ENCODE measurements around the gene HMGN3. TPM values are rescaled to one million over a fixed set of nuclear protein-coding genes. Genes with fewer than 3 reads are reported as not detected.

Gene HMGN3
- total RNA-seq, 1 experiment from 2014 or later: 183 TPM

DNA sequence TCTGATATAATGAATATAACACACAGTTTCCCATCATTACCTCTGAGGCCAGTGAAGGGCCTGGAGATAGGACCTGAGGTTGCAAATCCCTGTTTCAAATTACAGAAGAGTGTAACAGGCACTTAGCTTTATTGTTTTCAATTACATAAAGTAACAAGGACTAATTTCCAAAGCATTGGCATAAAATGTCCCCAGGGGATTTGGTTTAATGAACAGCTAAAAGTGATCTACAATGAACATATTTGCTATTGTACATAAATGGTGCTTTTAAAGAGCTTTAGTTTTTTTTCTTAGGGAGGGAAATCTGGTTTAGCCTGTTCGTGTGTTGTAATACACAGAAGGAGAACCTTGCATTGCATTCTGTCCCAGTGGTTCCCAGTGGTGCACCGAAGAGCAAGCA, 54.4 kb downstream of the HMGN3 start:
- peaks cover 6% of the 10 kb centered on the region in 2 experiments; a peak in 3 of 5 replicates for H3K9me3 Mint-ChIP-seq
- no peak overlapping the region for H4K91ac ChIP-seq (ENCODE audit: insufficient read length, low read depth, low read length)
- H3K4me1 ChIP-seq (ENCODE audit: insufficient read depth, low read length): no peaks in the 10 kb centered on the region
- H2BK20ac ChIP-seq (ENCODE audit: low read depth, low read length, poor library complexity, severe bottlenecking): no peak overlapping the region
- H3K27me3 Mint-ChIP-seq (ENCODE audit: low read depth): no peaks in the 10 kb centered on the region; the same call in 1 of the 2 replicates
- TF ChIP-seq, protein P1, sequence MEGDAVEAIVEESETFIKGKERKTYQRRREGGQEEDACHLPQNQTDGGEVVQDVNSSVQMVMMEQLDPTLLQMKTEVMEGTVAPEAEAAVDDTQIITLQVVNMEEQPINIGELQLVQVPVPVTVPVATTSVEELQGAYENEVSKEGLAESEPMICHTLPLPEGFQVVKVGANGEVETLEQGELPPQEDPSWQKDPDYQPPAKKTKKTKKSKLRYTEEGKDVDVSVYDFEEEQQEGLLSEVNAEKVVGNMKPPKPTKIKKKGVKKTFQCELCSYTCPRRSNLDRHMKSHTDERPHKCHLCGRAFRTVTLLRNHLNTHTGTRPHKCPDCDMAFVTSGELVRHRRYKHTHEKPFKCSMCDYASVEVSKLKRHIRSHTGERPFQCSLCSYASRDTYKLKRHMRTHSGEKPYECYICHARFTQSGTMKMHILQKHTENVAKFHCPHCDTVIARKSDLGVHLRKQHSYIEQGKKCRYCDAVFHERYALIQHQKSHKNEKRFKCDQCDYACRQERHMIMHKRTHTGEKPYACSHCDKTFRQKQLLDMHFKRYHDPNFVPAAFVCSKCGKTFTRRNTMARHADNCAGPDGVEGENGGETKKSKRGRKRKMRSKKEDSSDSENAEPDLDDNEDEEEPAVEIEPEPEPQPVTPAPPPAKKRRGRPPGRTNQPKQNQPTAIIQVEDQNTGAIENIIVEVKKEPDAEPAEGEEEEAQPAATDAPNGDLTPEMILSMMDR (conservative IDR thresholded peaks at IDR 0.05): no peak
- no peaks in the 10 kb centered on the region for H4K20me1 ChIP-seq (ENCODE audit: control insufficient read depth, insufficient read depth, insufficient read length)
- H3K4ac ChIP-seq (ENCODE audit: low read depth, low read length): no peak overlapping the region
- no peak overlapping the region for H3K4me2 ChIP-seq (ENCODE audit: insufficient read depth, insufficient read length, low read length)
- no peaks in the 10 kb centered on the region for H3K79me2 ChIP-seq (ENCODE audit: insufficient read depth, low read length)
- H3K23me2 ChIP-seq (ENCODE audit: insufficient read length, low read depth, low read length, poor library complexity, severe bottlenecking): no peaks in the 10 kb centered on the region
- H2BK12ac ChIP-seq (ENCODE audit: insufficient read length, low read depth, low read length): no peak overlapping the region
- no peak overlapping the region for H4K8ac ChIP-seq (replicated peaks; ENCODE audit: insufficient read length, low read depth, low read length)
- no peak overlapping the region for H3K27ac ChIP-seq (ENCODE audit: insufficient read length, low read depth, low read length)
- no peak overlapping the region for H2AFZ ChIP-seq (ENCODE audit: low read length)
- H3K4me1 Mint-ChIP-seq: 0 out of 4 replicates have a peak, but pooled peaks cover 0 to 3% of the 10 kb centered on the region in 2 experiments
- no peak overlapping the region for H3K18ac ChIP-seq (ENCODE audit: insufficient read length, low read depth, low read length)
- no peak overlapping the region for H2AK5ac ChIP-seq (ENCODE audit: insufficient read length, low read length)
- no peak overlapping the region for H2BK5ac ChIP-seq (ENCODE audit: insufficient read length, low read length)
- H2BK15ac ChIP-seq (ENCODE audit: low read depth, low read length): no peak overlapping the region
- no peak overlapping the region for H3K9ac ChIP-seq (ENCODE audit: extremely low read depth, insufficient read length, low read length)
- no peaks in the 10 kb centered on the region for H3K9me3 ChIP-seq (ENCODE audit: control insufficient read depth, low read depth, low read length)
- no peak overlapping the region for H3T11ph ChIP-seq (ENCODE audit: low read length)
- no peak overlapping the region for H3K14ac ChIP-seq (ENCODE audit: insufficient read depth, low read length)
- H4K5ac ChIP-seq (ENCODE audit: insufficient read length, low read depth, low read length): no peak overlapping the region
- no peak overlapping the region for H3K4me3 Mint-ChIP-seq
- H2BK120ac ChIP-seq (ENCODE audit: low read depth, low read length, poor library complexity, severe bottlenecking): no peak overlapping the region
- no peaks in the 10 kb centered on the region for H3K79me1 ChIP-seq (ENCODE audit: insufficient read depth, low read depth, low read length, poor library complexity, severe bottlenecking)
- H3K36me3 Mint-ChIP-seq (ENCODE audit: insufficient read depth in 1 of 3, low read depth in 3 of 3): peaks cover 2 to 5% (median 4%) of the 10 kb centered on the region in 3 experiments; a peak in 4 of 7 replicates
- WGBS (ENCODE audit: extremely low coverage, insufficient read length, low lambda C conversion rate): no CpG with 5 or more reads among the region's 2 CpGs
- no peaks in the 10 kb centered on the region for H3K27me3 ChIP-seq (ENCODE audit: insufficient read depth, low read length)
- H3K27ac Mint-ChIP-seq: no peak overlapping the region
- no peak for DNase-seq
- H3K23ac ChIP-seq (ENCODE audit: insufficient read length, low read depth, low read length): no peak overlapping the region
- no peak overlapping the region for H3K56ac ChIP-seq (ENCODE audit: insufficient read length, low read depth, low read length)

Measured in H9 (cell line).